ENCODE data around the gene TMED5.
"Not testable (repeated sequence)": the region's sequence is repeated elsewhere in the genome, so short reads cannot be mapped to it uniquely, and the experiment has no call there.

TMED5 gene

DNA sequence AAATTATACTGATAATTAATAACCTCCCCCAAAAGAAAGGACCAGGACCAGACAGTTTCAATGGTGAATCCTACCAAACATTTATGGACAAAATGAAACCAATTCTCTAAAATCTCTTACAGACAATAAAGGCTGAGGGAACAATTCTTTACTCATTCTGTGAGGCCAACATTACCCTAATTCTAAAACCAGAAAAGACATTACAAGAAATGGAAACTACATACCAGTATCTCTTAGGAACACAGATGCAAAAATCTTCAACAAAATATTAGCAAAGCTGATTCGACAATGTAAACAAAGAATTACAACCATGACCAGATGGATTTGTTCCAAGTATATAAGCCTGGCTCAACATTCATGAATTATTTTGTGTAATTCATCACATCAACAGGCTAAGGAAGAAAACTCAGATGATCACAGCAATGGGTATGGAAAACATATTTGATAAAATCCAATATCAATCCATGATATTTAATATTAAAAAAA is 8.6 kb downstream of the TMED5 start:
- DNase-seq (ENCODE audit: low read depth), result no peak

DNA sequence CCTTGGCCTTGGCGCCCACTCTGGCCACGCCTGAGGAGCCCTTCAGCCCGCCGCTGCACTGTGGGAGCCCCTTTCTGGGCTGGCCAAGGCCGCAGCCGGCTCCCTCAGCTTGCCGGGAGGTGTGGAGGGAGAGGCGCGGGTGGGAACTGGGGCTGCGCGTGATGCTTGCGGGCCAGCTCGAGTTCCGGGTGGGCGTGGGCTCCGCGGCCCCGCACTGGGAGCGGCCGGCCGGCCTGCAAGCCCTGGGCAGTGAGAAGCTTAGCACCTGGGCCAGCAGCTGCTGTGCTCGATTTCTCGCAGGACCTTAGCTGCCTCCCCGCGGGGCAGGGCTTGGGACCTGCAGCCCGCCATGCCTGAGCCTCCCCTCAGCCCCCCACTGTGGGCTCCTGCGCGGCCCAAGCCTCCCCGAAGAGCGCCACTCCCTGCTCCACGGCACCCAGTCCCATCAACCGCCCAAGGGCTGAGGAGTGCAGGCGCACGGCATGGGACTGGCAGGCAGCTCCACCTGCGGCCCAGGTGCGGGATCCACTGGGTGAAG is 10.0 kb downstream of the TMED5 start:
- not testable (repeated sequence) for DNase-seq (ENCODE audit: low read depth)

DNA sequence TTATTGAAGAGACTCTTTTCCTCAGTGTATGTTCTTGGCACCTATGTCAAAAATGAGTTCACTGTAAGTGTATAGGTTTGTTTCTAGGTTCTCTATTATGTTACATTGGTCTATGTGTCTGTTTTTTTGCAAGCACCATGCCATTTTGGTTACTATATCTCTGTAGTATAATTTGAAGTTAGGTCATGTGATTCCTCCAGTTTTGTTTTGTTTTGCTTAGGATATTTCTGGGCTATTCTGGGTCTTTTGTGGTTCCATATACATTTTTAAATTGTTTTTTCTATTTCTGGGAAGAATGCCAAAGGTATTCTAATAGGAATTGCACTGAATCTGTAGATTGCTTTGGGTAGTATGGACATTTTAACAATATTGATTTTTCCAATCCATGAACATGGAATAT is 13.2 kb downstream of the TMED5 start:
- DNase-seq (ENCODE audit: low read depth), result no peak

DNA sequence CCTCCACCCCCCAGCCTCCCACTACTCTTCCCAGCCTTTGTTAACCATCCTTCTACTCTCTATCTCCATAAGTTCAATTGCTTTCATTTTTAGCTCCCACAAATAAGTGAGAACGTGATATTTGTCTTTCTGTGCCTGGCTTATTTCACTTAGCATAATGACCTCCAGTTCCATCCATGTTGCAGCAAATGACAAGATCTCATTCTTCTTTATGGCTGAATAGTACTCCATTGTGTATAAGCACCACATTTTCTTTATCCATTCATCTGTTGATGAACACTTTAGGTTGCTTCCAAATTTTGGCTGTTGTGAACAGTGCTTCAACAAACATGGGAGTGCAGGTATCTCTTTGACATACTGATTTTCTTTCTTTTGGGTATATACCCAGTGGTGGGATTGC is 14.3 kb downstream of the TMED5 start:
- DNase-seq (ENCODE audit: low read depth), result not testable (repeated sequence)

DNA sequence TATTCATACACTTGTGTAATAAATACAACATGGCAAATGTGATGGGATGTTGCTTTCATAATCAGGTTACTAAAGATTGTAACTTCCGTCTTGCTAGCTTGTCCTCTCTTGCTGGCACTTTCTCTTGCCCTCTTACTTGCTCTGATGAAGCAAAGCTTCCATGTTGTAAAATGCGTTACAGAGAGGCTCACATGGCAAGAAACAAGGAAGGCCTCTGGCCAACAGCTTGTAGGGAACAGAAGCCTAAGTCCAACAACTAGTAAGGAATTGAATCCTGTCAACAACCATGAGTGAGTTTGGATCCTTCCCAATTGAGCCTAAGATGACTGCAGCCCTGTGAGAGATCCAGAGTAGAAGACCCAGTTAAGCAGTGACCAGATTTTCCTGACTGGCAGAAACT is 15.4 kb downstream of the TMED5 start:
- no peak for DNase-seq (ENCODE audit: low read depth)

DNA sequence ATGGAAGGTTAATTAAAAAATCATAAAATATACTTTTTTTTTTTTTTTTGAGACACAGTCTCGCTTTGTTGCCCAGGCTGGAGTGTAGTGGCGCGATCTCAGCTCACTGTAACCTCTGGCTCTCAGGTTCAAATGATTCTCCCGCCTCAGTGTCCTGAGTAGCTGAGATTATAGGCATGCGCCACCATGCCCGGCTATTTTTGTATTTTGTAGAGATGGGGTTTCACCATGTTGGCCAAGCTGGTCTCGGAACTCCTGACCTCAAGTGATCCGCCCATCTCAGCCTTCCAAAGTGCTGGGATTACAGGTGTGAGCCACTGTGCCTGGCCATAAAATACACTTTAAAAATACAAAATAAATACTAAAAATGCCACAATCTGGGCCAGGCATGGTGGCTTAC is 16.9 kb downstream of the TMED5 start:
- DNase-seq (ENCODE audit: low read depth), result not testable (repeated sequence)

DNA sequence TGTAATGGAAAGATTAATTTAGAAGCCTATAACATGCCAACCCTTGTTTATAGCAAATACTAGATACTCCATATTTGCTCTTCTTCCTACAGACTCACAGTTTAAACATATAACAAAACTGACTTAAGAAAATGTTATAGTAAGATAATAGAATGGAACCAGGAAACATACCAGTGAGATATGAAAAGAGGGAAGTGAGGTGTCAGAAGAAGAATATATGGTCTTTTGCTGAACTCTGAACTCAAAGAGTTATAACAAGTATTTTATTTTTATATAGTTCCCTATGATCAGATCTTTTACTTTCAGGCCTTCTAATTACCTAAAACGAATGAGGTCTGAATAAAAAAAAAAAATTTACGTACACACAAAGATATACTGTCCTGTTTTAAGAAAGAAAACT is 20.9 kb downstream of the TMED5 start:
- DNase-seq (ENCODE audit: low read depth), result no peak

DNA sequence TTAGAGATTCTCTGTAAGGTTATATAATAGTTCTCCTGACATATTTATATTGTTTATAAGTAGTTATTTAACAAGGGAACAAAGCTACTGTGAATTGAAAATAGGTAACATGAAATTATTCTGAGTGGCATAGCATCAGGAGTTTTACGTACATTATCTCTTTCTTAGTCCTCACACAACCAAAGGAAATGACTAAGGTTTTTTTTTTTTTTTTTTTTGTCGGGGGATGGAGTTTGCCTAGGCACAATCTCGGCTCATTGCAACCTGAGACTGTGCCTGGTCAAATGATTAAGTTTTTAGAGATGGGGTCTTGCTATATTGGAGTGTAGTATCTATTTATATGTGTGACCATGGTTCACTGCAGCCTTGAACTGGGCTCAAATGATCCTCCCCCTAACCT is 24.9 kb downstream of the TMED5 start:
- no peak for DNase-seq (ENCODE audit: low read depth)

DNA sequence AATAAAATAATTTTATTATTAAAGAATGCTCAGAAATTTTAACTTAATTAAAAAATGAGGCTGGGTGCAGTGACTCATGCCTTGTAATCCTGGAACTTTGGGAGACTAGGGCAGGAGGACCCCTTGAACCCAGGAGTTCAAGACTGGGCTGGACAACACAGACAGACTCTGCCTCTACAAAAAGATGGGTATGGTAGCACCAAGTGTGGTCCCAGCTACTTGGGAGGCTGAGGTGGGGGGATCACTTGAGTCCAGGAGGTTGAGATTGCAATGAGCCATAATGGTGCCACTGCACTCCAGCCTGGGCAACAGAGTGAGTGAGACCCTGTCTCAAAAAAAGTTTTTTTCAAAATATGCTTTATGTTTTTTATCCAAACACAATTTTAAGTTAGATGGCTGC is 25.3 kb downstream of the TMED5 start:
- no peak for DNase-seq (ENCODE audit: low read depth)

DNA sequence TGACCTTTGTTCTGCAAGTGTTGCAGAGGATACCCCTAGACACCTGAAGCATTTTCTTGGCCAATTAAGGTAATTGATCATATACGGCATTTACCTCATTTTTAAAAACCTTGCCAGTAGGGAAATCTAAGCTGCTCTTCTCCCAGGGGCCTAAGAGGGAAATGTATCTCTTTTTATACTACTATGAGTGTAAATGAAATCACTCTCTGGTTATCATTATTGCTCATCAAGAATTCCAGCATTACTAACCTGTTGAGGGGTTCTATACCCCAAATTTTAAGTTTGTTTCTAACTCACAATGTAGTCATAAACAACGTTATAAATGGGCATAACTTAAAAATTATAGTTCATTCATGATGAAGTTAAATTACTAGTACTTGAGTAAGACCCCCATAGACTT is 27.4 kb downstream of the TMED5 start:
- no peak for DNase-seq (ENCODE audit: low read depth)

DNA sequence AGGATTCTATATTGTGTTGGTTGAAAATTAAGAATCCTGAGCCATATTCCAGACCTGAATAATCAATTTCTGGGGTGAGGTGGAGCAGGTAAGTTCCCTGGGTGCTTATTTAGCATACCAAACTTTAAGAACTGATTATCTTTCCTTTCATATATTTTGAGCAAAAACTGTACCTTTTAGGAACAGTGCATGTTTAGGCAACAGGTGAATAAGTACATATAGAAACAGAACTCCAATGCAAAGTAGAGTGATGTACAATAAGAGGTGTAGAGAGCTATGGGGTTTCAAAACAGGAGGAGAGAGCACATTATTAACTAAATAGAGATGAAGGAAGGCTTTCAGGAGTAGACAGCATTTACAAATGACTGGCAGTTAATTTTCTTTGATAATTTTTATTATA is 28.7 kb downstream of the TMED5 start:
- DNase-seq (ENCODE audit: low read depth), result no peak

DNA sequence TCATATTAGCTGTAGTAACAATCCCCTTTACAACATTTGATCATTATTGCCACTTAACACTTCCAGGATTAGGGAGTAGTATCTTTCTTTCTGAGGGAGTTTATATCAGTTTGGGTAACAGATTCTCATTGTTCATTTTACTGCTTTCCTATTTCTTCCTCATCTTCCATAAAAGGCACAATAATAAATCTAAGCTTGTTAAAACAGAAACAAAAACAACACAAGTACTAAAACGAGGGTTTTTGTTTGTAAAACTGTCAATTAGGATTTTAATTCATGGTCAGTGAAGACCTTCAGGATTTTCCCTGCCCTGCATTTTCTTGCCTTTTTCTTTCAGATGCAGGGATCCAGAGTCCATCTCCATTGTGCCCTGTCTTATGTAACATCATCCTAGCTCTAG is 29.5 kb downstream of the TMED5 start:
- no peak for DNase-seq (ENCODE audit: low read depth)

DNA sequence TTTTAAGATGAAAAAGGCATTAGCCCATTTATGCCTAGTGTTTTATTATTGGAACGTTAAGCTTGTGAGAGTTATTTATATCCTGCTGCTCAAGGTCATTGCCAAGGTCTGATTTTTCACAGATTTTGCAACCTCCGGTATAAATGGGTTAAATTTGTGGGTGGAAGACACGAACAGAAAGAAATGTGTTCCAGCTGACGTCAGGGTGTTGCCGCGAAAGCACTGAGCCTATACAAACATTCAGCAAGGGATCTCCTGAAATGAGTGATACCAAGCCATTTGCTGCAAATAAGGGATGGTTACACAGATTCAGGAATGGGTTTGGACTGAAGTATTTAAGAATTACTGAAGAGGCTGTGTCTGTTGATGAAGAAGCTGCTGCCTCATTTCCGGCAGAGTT is 32.2 kb downstream of the TMED5 start:
- no peak for DNase-seq (ENCODE audit: low read depth)

DNA sequence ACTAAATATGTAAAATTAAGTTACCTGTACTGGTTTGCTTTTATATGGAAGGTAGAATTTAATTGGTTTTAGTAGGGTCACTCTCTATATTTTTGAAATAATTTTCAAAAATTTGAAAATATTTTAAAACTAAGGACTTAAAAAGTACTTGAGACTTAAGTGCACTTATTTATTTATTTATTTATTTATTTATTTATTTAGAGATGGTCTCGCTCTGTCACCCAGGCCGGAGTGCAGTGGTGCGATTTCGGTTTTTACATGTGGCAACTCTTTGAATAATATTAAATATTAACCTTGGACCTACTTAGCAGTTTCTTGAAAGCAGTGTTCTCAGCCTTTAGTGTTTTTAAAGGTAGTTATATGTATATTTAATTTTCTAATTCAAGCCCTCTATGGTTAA is 36.4 kb downstream of the TMED5 start:
- DNase-seq (ENCODE audit: low read depth), result no peak

DNA sequence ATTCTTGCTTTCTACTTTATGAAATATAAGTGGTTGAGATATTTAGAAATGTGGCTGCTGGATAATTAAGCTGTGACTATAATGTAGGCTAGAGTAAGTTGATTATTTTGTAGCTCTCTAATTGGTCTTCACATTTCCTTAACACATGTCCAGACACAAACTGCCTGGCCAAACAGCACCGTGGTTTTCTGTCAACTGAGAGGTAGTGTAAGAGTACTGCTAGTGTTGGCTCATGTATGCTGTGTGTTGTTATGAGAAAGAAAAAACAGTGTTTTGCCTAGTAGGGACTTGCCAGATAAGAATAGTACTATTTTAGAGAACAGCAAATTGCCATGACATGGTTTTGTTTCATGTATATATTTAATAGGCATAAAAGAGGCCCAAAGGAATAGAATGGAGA is 37.1 kb downstream of the TMED5 start:
- no peak for DNase-seq (ENCODE audit: low read depth)

DNA sequence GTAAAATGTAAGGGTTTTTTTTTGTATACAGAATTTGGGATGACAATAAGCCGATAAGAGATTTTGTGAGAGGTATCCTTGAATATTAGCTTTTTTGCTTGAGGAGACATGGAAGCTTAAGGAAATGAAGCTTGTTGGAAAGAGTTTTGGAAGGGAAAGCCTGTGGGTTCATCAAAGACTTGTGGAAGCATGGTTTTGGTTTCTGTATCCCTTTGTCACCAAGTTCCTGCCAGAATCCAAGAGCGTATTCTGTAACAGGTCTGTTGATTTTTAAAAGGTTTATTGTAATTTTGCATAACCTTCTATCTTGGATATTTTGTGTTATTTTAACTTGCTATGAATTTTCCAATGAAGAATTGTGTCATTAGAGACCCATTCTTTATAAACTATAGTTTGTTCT is 38.1 kb downstream of the TMED5 start:
- no peak for DNase-seq (ENCODE audit: low read depth)

DNA sequence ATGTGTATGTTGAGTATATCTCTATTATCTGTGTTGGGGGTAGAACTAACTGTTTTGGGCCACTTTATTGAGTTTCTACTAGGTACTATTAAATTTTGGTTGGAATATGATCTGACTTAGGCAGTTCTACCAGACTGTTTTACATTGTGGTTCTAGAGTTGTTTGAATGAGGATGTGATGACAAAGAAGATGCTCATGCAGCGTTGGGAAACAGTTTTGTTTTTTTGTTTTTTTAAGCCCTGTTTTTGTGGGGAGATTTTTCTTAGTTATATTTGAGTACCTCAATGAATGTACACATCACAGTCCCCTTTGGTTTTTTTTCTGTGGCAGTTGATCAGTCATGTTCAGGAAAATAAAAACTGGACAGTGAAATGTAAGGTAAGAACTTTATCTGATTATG is 40.1 kb downstream of the TMED5 start:
- DNase-seq (ENCODE audit: low read depth), result no peak

DNA sequence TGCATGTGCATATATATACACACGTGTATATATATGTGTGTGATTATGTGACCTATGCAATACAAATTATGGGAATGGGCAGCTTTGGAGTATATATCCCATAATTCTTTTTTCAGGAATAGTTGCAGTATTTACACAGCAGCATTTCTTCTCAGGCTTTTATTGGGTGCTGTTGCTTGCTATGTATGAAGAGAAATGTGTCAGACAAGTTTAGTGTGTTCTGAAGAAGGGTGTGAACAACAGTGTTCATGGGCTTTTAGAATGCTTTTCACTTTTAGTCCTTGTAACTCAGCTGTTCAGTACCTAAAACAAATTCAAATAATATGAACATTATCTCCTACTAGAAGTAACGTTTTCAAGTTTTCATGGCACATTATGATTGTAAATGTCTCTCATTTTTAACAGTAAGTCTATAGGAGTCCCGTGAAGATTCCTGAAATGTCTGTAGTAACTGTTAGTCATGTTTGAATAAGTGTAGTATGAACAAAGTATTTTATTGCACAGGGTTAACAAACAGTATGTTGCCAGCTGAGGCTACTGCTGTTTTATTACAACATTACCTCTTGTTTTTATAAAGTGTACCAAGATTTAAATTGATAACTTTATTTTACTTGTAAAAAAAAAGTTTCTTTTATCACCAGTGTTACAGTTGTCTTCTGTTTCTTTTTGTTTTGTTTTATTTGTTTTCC is 42.5 kb downstream of the TMED5 start:
- no peak for DNase-seq (ENCODE audit: low read depth)

DNA sequence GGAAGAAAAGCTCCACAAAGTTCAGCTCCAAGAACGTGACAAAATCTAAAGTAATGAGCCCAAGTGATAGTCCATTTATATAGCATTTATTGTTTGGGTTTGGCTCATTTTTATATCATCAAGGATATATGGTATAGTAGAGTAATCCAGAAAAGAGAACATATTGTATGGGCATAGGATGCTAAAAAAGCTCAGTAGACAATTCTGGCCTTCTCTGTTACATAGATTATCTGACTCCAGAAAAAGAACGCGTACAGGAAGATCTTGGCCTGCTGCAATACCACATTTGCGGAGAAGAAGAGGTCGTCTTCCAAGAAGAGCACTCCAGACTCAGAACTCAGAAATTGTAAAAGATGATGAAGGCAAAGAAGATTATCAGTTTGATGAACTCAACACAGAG is 43.8 kb downstream of the TMED5 start:
- DNase-seq (ENCODE audit: low read depth), result no peak

DNA sequence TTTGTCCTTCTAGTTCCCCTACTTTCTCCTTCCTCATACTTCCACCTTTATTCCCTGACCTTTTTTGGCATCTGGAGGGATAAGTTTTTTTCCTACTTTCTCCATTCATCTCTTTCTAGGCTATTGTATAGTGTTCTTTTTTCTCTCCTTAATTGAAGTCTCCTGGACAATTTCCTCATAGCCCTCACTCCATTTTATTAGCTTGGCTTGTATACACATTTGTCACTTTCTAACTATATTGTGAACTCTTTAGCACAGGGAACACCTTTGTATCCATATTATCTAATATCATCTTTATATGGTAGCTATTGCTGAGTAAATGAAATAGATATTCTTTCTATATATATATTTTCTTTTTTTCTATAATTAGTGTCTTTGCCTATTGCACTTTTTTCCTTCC is 47.6 kb downstream of the TMED5 start:
- DNase-seq (ENCODE audit: low read depth), result no peak

DNA sequence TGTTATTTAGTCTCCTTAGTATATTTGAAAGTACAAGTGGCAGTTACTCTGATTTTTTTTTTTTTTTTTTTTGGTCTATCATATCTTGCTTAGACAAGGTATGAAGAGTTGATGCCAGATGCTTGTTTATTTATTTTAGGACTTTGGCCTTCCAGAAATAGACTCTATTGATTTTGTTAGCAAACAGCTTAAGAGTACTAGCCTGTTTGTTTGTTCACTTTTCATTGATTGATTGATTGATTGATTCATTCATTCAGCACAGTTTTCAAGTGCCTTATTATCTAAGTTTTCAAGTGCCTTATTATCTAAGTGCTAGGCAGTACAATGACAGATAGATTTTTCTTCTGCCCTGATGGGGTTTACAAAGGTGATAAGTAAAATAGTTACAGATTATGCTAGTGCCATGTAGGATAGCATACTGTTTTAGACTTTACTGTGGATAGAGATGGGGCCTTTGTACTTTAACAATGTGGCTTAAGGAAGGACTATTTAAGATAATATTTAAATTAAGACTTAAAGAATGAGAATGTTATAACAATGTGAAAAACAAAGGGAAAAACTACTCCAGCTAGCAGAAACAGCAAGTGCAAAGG is 50.6 kb downstream of the TMED5 start:
- DNase-seq (ENCODE audit: low read depth), result no peak

DNA sequence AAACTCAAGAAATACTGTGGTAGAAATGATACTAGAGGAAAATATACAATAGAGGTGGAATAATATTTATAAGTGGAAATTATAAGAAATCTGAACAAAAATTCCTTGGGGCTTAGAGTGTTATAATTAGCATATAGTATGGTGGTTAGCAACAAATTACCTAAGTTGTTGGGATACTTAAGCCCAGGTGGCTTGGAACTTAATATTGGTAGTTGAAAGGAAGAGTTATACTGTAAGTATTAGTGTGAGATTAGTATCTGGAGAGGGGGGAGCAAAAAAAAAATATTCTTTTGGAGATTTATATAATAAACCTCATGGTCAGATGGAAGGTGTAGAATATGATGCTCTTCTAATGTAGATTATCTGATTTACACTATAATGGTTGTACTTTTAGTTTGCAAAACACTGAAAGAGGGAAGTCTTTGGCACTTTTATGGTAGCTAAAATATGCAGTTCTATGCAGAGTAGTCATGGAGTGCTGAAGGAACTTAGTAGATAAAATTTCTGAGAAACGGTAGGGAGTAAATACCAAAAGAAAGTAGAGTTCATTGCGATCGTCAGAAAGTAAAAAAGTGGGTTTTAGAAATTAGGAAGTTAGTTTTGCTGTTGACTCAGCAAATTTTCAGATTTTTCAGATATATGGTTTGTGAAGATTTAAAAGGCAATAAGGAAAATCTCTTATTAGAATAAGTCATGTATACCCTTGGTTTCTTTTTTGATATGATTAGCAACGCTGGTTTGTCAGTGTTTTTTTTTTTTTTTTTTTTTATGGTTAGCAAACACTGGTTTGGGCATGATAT is 55.5 kb downstream of the TMED5 start:
- no peak for DNase-seq (ENCODE audit: low read depth)

DNA sequence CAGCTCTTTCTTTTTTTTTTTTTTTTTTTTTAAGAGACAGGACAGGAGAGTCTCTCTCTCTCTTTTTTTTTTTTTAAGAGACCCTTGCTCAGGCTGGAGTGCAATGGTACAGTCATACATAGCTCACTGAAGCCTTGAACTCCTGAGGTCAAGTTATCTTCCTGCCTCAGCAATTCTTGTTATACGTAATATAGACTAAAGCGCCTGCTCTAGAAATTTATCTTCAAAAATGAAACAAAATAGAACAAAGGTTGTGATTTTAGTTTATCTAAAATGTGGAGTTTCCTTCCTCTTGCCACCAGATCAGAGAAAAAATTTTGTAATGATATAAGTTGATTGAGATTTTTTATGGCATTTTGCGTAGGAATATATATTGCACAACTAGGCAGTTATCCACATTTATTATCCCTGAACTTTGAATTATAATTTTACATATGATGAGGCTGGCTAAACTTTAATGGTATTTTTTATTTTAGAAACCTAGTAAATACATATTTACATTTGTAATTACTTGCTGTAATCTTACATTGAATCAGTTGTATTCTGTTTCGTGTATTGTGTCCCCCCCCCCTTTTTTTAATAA is 56.9 kb downstream of the TMED5 start:
- DNase-seq (ENCODE audit: low read depth), result no peak
